ENCODE measurements around the gene ZNF10. TPM values are rescaled to one million over a fixed set of nuclear protein-coding genes. Genes with fewer than 3 reads are reported as not detected.

The ZNF10 gene
- total and polyA plus RNA-seq, 2 of the 8 experiments (the other 6 are each of a cell fraction or from before 2014, with no cell fraction given), result 5.2 to 11.9 TPM

DNA sequence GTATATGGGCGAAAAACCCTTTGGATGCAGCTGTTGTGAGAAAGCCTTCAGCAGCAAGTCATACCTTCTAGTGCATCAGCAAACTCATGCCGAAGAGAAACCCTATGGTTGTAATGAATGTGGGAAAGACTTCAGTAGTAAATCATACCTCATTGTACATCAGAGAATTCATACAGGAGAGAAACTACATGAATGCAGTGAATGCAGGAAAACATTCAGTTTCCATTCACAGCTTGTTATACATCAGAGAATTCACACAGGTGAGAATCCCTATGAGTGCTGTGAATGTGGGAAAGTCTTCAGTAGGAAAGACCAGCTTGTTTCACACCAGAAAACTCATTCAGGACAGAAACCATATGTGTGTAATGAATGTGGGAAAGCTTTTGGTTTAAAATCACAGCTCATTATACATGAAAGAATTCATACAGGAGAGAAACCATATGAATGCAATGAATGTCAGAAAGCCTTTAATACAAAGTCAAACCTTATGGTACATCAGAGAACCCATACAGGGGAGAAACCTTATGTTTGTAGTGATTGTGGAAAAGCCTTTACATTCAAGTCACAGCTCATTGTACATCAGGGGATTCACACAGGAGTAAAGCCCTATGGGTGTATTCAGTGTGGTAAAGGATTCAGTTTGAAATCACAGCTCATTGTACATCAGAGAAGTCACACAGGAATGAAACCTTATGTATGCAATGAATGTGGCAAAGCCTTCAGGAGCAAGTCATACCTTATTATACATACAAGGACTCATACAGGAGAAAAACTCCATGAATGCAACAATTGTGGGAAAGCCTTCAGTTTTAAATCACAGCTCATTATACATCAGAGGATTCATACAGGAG, 72.3 kb downstream of the ZNF10 start:
- DNase-seq (ENCODE audit: low read depth in 1 of 2, low spot score in 2 of 2) (no peak), FAIRE-seq (no peak)
- Histone ChIP-seq H3K27ac (ENCODE audit: low read depth, low read length) (no peak overlapping the region), H3K23ac (ENCODE audit: insufficient read length) (no peak overlapping the region), H2BK15ac (ENCODE audit: low read length) (no peak overlapping the region), H3K18ac (ENCODE audit: extremely low read depth, low read length) (no peak overlapping the region), H3K79me1 (ENCODE audit: low read depth, low read length) (no peaks in the 10 kb centered on the region), H2AFZ (ENCODE audit: low read length) (no peak overlapping the region), H2BK20ac (ENCODE audit: low read length) (no peak overlapping the region), H3K14ac (ENCODE audit: insufficient read length) (no peak overlapping the region), H2BK5ac (ENCODE audit: low read depth, low read length) (no peak overlapping the region), H3K56ac (replicated peaks; ENCODE audit: insufficient read length, low read depth, low read length) (no peak overlapping the region), H3K4ac (replicated peaks; ENCODE audit: insufficient read length, low read depth, low read length) (no peak overlapping the region), H3K79me2 (ENCODE audit: control insufficient read depth in 1 of 2, insufficient read depth in 2 of 2, low read length in 2 of 2) (no peaks in the 10 kb centered on the region), H3K36me3 (ENCODE audit: control insufficient read depth in 2 of 4, insufficient read depth in 4 of 4, low read length in 3 of 4) (peaks cover 2 to 47% (median 21%) of the 10 kb centered on the region in 4 experiments; a peak in 7 of 8 replicates), H3K27me3 (replicated peaks in 1 of 4; ENCODE audit: control insufficient read depth in 3 of 4, extremely low read depth in 1 of 4, insufficient read depth in 3 of 4, low read length in 3 of 4) (no peaks in the 10 kb centered on the region), H2AK5ac (ENCODE audit: low read depth, low read length) (no peak overlapping the region), H4K8ac (ENCODE audit: extremely low read depth, insufficient read depth, low read length) (no peak overlapping the region), H4K91ac (replicated peaks; ENCODE audit: insufficient read length, low read length) (no peak overlapping the region), H3K4me2 (ENCODE audit: insufficient read depth in 1 of 2, low read depth in 2 of 2, low read length in 2 of 2) (no peak overlapping the region), H4K5ac (ENCODE audit: insufficient read length, low read depth, low read length) (no peak overlapping the region), H3K9me3 (ENCODE audit: insufficient read depth in 2 of 2, low read depth in 1 of 2, low read length in 1 of 2) (peaks cover 65 to 67% of the 10 kb centered on the region in 2 experiments), H3K9ac (replicated peaks in 1 of 4; ENCODE audit: extremely low read depth in 1 of 4, low read depth in 3 of 4, low read length in 3 of 4) (no peak overlapping the region), H2BK12ac (ENCODE audit: low read depth, low read length) (no peak overlapping the region), H2BK120ac (replicated peaks; ENCODE audit: low read depth, low read length) (no peak overlapping the region), H4K20me1 (replicated peaks in 1 of 2; ENCODE audit: control insufficient read depth in 1 of 2, insufficient read depth in 2 of 2, low read length in 2 of 2) (no peaks in the 10 kb centered on the region), H3K4me1 (replicated peaks in 1 of 4; ENCODE audit: control insufficient read depth in 3 of 4, insufficient read depth in 4 of 4, low read length in 3 of 4) (no peaks in the 10 kb centered on the region), H3K4me3 (ENCODE audit: extremely low read depth in 1 of 4, insufficient read depth in 2 of 4, low read depth in 3 of 4, low read length in 4 of 4) (peak overlapping the region in 1 of 4 experiments; percentile 49; a peak in 1 of 8 replicates), H3K23me2 (ENCODE audit: low read depth, low read length) (no peaks in the 10 kb centered on the region)
- ChIA-PET CTCF (ENCODE audit: partially characterized antibody) (interaction anchor here (1.0 to 1.9 kb wide), 3 partner anchors 21 to 239 kb away, joined by 3 to 6 read pairs (median 4); partner anchors contain the start of gene ZNF268), POLR2A (ENCODE audit: partially characterized antibody) (interaction anchor here (0.8 to 2.1 kb wide), 9 partner anchors 11 to 146 kb away, joined by 3 to 7 read pairs (median 4); partner anchors contain the start of gene ZNF268)
- WGBS, 2 experiments (ENCODE audit: extremely low coverage in 1 of 2, insufficient coverage in 1 of 2, insufficient read length in 1 of 2, insufficient replicate concordance in 2 of 2, low coverage in 1 of 2, low lambda C conversion rate in 2 of 2, missing lambda C conversion rate in 1 of 2), result 92% methylated on average over 2 of the region's 2 CpGs; no CpG with 5 or more reads in 1 of the 2 experiments
- no peak for TF ChIP-seq TBP (IDR thresholded peaks at IDR 0.05; ENCODE audit: low read depth, low read length)
- TF ChIP-seq RAD21 (IDR thresholded peaks at IDR 0.05 in 1 of 2, conservative IDR thresholded peaks at IDR 0.05 in 1 of 2; ENCODE audit: low read depth in 2 of 2, low read length in 2 of 2), result no peak
- TF ChIP-seq SIX5 (IDR thresholded peaks at IDR 0.05; ENCODE audit: low read depth, low read length), result no peak
- no peak for TF ChIP-seq CTBP2 (IDR thresholded peaks at IDR 0.05; ENCODE audit: borderline replicate concordance, insufficient read depth, insufficient read length, low read length)
- 0 out of 2 replicates have a peak, but pooled peaks have one; percentile 0 for TF ChIP-seq CBX5 (IDR thresholded peaks at IDR 0.05; ENCODE audit: low read depth, low read length)

All from H1 (cell line).